ENCODE data around the gene BOD1L1.
A peak's percentile ranks its signal among the peaks of the same experiment; 100 is the strongest.

Gene BOD1L1

DNA sequence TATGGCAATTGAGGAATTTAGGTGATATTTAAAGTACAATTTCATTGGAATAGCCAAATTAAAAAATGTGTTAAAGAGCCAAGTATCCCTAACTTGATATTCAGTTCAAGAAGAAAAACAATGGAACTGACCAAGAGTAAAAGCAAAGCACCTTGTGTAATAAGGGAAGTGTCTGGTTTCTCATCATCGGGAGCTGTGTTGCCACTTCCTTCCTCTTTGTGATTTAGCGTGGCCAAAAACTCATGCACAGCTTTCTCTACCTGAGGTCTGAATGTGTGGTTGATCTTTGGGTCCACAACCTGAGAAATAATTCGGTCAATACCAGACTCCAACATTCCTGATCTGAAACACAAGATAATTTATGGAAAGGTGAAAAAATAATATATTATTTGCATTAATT lies 12.4 kb downstream of the BOD1L1 start:
- Mint-ChIP-seq H3K27ac (no peak overlapping the region), H3K36me3 (ENCODE audit: low read depth) (peaks cover 50% of the 10 kb centered on the region), H3K4me1 (peaks cover 9% of the 10 kb centered on the region), H3K27me3 (ENCODE audit: low read depth, poor library complexity) (no peaks in the 10 kb centered on the region), H3K4me3 (no peak overlapping the region), H3K9me3 (no peaks in the 10 kb centered on the region)
- DNase-seq, result no peak
- TF ChIP-seq CTCF (IDR thresholded peaks at IDR 0.05), result no peak

- Mint-ChIP-seq H3K36me3 (ENCODE audit: low read depth) (peaks cover 59% of the 10 kb centered on the region), H3K9me3 (no peaks in the 10 kb centered on the region), H3K4me1 (peaks cover 9% of the 10 kb centered on the region), H3K4me3 (no peak overlapping the region), H3K27me3 (ENCODE audit: low read depth, poor library complexity) (no peaks in the 10 kb centered on the region), H3K27ac (peak overlapping the region; percentile 73)
- TF ChIP-seq CTCF (IDR thresholded peaks at IDR 0.05), result no peak
- DNase-seq, result peak; percentile 14
Measured at GRCh38 chr4:13612569-13612968, 15.0 kb downstream of the BOD1L1 start.

GRCh38 chr4:13611283-13611842 lies 16.2 kb downstream of the BOD1L1 start:
- peaks cover 63% of the 10 kb centered on the region for H3K36me3 Mint-ChIP-seq (ENCODE audit: low read depth)
- DNase-seq, result no peak
- peaks cover 9% of the 10 kb centered on the region for H3K4me1 Mint-ChIP-seq
- H3K4me3 Mint-ChIP-seq, result no peak overlapping the region
- H3K27me3 Mint-ChIP-seq (ENCODE audit: low read depth, poor library complexity), result no peaks in the 10 kb centered on the region
- no peak for TF ChIP-seq CTCF (IDR thresholded peaks at IDR 0.05)
- H3K27ac Mint-ChIP-seq, result no peak overlapping the region
- no peaks in the 10 kb centered on the region for H3K9me3 Mint-ChIP-seq

GRCh38 chr4:13605330-13605729 lies 22.2 kb downstream of the BOD1L1 start:
- no peaks in the 10 kb centered on the region for H3K4me1 Mint-ChIP-seq
- no peak for TF ChIP-seq CTCF (IDR thresholded peaks at IDR 0.05)
- peaks cover 75% of the 10 kb centered on the region for H3K36me3 Mint-ChIP-seq (ENCODE audit: low read depth)
- H3K4me3 Mint-ChIP-seq, result no peak overlapping the region
- H3K27ac Mint-ChIP-seq, result no peak overlapping the region
- no peak for DNase-seq
- no peaks in the 10 kb centered on the region for H3K27me3 Mint-ChIP-seq (ENCODE audit: low read depth, poor library complexity)
- no peaks in the 10 kb centered on the region for H3K9me3 Mint-ChIP-seq

DNA sequence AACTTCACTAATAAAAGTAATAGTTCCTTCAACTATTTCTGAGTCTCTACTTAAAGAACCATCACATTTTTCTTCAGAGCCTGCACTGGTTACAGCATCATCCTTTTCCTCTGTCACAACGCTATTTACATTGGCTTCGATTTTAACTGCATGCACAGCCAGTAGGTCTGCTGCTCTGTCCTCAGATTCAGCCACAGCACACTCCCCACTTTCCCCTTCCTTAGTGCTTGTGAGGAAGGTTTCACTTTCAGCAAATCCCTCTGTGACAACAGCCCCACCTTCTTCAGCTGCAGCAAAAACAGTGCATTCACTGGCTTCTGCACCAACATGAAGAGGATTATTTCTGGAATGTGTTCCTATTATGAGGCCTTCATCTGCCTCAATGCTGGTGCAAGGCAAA lies 25.7 kb downstream of the BOD1L1 start:
- Mint-ChIP-seq H3K9me3 (no peaks in the 10 kb centered on the region), H3K27me3 (ENCODE audit: low read depth, poor library complexity) (no peaks in the 10 kb centered on the region), H3K4me3 (no peak overlapping the region), H3K36me3 (ENCODE audit: low read depth) (peaks cover 68% of the 10 kb centered on the region), H3K27ac (no peak overlapping the region), H3K4me1 (no peaks in the 10 kb centered on the region)
- no peak for DNase-seq
- TF ChIP-seq CTCF (IDR thresholded peaks at IDR 0.05), result no peak

- Mint-ChIP-seq H3K4me3 (no peak overlapping the region), H3K27me3 (ENCODE audit: low read depth, poor library complexity) (no peaks in the 10 kb centered on the region), H3K27ac (peak overlapping the region; percentile 9), H3K9me3 (no peaks in the 10 kb centered on the region), H3K36me3 (ENCODE audit: low read depth) (peaks cover 70% of the 10 kb centered on the region), H3K4me1 (no peaks in the 10 kb centered on the region)
- no peak for DNase-seq
- TF ChIP-seq CTCF (IDR thresholded peaks at IDR 0.05), result no peak
Measured at GRCh38 chr4:13601048-13601447, 26.5 kb downstream of the BOD1L1 start.
